H54 (cell line): ENCODE measurements around the gene TNFAIP8L3.
"Not testable (repeated sequence)": the region's sequence is repeated elsewhere in the genome, so short reads cannot be mapped to it uniquely, and the experiment has no call there.

Source experiments
- DNase-seq: peaks from one replicate; pipeline ENCODE4 v3.0.0; 2011; ENCODE audit warnings: low spot score, mixed read lengths; ENCODE audit not compliant: insufficient read length
- FAIRE-seq: peaks from 3 replicates; lab custom pipeline; 2011; peaks lifted over from hg19 to GRCh38; lab: Jason Lieb, UNC
- POLR2A ChIP-seq: IDR thresholded peaks from 2 replicates; pipeline ENCODE4 v1.6.1; 2011; ENCODE audit warnings: low read depth, mild to moderate bottlenecking, low read length

The TNFAIP8L3 gene

DNA sequence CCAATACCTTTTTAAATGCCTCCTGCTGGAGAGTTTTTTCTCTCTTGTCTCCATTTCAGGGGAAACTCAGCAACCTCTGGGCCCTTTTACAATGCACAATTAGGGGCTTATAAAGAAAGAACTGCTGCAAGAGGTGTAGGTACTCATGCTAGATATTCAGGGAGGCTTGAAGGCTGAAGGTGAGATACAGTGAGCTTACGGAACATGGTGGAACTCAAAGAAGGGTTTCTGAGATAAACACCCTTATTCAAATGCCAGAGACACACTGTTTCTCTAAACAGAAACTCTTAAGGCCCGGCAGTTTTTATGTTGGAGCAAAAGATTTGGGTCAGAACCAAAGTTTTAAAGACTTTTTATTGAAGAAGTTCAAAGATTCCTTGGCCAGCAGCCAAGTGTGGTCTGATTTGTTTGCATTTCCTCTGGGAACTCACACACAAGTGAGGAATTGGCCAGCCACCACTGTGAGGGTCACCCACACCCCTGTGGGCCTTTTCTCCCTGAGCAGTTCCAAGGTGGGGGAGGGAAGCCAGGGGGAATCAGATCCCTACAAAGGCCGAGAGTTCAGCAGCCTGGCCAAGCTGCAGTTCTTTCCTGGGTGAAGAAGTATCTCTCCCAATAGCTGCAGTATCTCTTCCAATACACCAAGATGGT is 47.8 kb downstream of the TNFAIP8L3 start:
- DNase-seq: no peak
- no peak for TF ChIP-seq POLR2A
- FAIRE-seq: no peak

DNA sequence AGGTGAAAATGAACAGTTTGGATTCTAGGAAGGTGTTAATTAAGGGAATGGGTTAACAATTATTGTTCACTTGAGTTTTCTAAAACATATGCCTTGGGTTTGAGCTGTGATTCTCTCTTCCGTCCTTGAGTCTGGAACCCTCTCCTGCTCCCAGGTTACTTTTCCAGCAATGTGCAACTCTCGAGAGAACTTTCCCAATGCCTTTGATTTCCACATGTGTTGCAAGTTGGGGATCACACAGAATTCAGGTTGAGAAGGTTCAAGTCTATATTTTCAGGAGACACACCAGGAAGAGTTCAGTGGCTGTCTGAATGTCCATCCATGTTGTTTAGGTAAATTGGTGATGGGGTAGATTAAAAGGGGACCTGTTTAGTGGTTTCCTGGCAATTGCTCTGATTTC is 48.7 kb downstream of the TNFAIP8L3 start:
- DNase-seq (no peak), FAIRE-seq (no peak)
- no peak for TF ChIP-seq POLR2A

DNA sequence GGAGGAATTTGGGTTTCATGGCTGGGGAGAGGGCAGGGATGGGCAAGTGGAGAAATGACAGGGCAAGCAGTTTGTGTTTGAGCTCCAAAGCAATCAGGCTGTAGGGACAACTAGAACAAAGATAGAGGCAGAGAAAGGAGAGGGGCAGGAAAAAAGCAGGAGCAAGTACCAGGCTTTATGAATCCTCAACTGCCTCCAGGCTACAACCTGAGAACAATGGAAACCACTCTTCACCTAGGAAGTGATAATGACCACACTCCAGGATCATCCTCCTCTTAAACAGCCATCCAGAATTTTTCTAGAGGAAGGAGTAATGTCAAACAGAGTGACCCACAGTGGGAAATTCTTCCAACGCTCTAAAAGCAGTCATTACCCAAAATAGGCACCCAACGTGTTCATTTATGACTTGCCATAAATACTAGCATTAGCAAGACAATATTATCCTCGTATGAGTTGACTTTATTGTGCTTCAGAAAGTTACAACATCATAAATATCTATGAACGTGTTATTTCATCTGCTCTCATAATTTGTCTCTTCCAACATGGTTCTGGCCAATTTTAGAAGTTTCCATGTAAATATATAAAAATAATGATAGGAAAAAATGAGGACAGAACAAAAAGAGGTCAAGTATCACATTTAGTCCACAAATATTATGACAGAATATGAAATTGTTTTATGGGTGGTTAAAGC is 50.5 kb downstream of the TNFAIP8L3 start:
- no peak for DNase-seq
- no peak for TF ChIP-seq POLR2A
- FAIRE-seq: no peak

DNA sequence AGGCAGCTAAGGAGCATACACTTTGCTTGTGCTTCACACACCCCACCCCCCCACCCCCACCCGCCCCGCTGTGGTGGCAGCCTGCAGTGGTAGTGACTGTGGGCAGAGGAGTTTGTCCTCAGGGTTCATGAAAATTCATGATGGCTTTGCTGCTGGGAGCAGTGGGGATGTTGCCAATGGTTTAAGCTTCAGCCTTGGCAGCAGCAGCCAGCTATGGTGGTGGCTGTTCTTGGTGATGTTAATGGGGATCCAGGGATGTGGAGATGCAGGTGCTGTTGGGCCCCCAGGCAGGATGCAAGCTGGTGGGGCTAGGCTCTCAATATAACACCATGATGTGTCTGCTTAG is 55.8 kb downstream of the TNFAIP8L3 start:
- no peak for FAIRE-seq
- DNase-seq: no peak
- no peak for TF ChIP-seq POLR2A

DNA sequence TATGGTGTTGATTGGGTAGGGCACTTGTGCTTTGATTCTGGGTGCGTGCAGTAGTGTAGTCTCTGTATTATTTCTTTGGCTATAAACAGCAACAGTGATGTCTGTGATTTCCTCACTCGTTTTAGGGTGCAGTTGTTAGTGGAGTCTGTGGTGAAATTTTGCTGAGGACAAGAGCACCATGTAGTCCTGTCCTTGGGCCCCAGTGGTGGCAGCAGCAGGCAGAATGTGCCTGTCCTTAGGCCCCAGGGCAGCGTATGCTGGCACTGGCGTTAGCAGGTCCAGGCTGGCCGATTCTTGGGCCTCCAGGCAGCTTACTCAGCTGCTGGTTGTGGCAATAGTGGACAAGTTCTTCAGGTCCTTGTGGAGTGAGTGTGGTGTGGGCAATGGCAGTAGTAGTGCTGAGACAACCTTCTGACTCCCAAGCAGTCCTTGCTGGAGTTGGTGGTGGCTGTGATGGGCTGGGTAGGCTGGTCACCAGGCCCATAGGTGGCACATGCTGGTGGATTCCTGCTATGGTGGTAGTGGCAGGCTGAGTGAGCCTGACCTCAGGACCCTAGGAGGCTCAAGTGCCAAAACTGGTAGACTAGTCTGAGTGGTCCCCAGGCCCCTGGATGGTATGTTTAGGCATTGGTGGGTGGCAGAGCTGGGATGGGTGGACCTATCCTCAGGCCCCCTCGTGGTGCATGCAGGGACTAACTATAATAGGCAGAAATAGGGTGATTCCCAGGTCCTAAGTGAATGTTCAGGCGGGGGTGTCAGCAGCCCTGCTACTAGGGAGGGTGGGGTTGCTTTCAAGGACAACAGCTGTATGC is 56.3 kb downstream of the TNFAIP8L3 start:
- no peak for FAIRE-seq
- no peak for DNase-seq
- TF ChIP-seq POLR2A: no peak

DNA sequence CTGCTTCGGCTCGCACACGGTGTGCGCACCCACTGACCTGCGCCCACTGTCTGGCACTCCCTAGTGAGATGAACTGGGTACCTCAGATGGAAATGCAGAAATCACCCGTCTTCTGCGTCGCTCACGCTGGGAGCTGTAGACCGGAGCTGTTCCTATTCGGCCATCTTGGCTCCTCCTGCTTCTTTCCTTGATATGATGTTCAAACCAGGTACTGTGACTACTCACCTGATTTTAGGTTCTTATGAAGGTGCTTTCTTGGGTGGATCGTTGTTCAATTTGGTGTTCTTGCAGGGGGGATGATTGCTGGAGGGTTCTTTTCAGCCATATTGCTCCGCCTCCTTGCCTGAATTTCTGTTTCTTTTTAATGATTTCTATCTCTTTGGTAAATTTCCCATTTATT is 57.2 kb downstream of the TNFAIP8L3 start:
- not testable (repeated sequence) for FAIRE-seq, DNase-seq

DNA sequence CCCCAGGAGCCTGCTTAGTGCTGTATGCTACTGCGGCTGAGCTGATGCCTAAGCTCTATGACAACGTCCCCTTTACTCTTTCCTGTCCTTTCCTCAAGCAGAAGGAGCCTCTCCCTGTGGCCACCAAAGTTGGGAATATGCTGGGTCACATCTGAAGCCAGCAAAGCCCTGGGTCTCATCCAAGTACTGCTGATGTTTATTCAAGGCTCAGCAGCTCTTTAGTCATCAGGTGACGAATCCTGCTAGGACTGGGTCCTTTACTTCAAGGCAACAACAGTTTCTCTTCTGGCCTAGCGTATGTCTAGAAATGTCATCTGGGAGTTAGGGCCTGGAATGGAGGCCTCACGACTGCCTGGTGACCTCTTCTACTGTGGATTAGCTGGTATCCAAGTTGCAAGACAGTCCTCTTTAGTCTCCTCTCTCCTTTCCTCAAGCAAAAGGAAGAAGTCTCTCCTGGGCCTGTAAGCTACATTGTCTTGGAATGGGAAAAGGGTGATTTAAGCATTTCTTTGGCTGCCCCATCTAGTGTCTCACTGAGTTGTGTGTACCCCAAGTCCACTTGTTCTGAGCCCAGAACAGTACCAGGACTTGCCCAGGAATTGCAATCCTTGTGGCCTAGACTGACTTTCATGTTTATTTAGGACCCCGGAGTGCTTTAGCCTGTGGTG is 63.9 kb downstream of the TNFAIP8L3 start:
- FAIRE-seq (no peak), DNase-seq (peak; percentile 42)
- no peak for TF ChIP-seq POLR2A

DNA sequence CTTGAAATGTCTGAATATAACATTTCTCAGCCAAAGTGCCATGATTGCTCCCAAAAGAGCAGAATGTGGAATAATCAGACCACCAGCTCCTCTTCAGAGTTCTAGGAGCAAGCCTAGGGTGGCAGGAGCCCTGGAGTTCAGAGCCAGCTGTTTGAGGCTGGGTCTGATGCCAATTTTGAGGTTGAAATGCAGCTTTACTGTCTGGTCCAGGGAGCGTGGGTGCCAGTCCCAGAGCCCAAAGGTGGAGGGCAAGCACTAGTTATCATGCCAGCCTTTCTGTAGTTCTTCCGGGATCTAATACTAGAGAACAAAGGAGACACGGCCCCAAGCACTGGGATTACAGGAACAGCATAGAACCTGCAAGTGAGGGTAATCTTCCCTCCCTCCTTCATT is 69.3 kb downstream of the TNFAIP8L3 start:
- no peak for TF ChIP-seq POLR2A
- FAIRE-seq: no peak
- DNase-seq: no peak

DNA sequence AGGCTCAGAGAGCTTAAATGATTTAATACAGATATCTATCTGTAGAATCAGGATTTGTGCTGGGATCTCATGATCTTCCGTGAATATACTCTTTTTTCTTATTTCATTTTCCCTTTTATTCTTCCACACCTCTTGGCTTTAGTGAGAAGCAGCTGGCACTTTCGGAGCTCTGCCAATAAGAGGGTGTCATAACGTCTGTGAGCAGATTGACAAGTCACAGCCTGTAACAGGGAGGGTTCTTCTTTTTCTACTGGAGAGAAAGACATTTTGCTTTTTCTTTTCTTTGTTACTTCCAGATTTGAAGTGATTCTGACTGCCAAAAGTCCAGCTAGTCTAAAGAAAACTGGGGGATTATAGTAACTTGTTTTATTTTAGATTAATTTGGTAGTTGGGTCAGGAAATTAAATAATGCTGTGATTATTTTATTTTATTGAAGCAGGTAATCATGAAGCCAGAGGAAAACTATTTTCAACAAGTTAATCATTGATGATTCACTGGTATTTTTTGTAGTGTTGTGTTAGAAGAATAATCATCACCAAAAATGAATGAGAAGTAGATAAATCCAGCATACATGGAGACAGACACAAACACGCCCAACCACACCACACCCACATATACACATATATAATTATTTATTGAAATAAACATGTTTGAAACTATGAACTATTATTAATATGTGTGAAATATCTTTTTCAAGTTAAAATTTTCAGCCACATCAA is 69.8 kb downstream of the TNFAIP8L3 start:
- FAIRE-seq (no peak), DNase-seq (no peak)
- no peak for TF ChIP-seq POLR2A

DNA sequence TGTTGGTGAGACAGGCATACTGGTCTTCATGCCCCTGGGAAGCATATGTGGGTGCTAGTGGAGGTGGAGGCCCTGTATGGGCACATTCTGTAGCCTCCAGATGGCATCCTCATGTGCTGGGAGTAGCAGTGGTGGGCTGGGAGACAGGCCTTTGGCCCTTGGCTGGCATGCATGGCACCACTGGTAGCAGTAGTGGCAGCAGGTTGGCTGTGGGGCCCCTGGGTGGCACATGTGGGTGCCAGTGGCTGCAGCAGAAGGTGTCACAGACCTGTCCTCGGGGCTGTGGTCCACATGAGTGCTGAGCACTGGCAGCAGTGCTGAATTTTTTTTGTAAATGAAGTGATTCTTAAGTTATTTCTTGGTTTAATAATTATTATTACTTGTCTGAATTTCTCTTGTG is 71.2 kb downstream of the TNFAIP8L3 start:
- FAIRE-seq (no peak), DNase-seq (no peak)
- no peak for TF ChIP-seq POLR2A

DNA sequence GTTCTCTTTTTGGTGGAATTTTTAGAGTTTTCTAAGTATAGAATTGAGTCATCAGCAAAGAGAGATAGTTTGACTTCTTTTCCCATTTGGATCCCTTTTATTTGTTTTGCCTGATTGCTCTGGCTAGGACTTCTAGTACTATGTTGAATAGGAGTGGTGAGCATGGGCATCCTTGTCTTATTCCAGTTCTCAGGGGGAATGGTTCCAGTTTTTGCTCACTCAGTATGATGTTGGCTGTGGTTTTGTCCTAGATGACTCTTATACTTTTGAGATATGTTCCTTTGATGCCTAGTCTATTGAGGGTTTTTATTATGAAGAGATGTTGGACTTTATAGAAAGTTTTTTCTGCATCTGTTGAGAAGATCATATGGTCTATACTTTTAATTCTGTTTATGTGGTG is 72.5 kb downstream of the TNFAIP8L3 start:
- no peak for TF ChIP-seq POLR2A
- DNase-seq (no peak), FAIRE-seq (no peak)

DNA sequence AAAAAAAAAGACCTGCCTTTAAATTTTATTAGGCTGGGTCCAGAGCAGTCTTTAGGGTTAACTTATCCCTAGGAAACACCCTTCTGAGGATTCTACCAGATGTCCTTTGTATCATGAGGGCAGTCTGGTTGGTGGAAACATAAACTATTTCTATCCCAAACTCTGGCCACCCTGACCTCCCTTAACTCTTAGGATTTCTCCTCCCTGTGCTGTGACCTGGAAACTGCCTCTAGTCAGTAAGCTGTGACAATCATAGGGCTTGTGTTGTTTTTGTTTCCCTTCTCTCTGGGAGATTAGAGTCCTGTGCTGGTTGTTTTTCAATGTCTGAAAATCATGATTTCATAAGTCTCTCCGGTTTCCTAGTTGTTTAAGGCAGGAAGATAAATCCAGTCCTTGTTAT is 78.1 kb downstream of the TNFAIP8L3 start:
- FAIRE-seq: no peak
- no peak for DNase-seq
- TF ChIP-seq POLR2A: no peak

DNA sequence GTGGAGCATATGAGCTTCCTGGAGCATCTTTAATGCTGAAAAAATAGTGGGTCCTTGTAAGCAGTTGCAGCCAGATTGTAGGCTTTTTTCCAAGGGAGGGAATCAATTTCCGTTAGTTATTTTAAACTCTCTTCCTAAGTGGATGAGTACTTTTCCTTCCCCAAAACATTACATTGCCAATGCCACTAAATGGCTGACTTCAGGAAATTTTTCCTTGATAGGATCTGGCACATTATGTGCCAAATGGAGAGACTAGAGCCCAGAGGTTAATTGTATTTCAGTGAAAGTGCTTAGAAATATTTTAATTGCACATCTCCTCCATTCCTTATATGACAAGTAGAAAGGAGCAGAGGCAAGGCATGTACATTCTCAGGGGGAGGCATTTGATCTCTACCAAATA is 83.5 kb downstream of the TNFAIP8L3 start:
- TF ChIP-seq POLR2A: no peak
- no peak for DNase-seq
- FAIRE-seq: no peak
